Limb (tissue), 2 donors: Measurements from ENCODE around the gene LYST.
A peak's percentile ranks its signal among the peaks of the same experiment; 100 is the strongest.
"Not testable (repeated sequence)": the region's sequence is repeated elsewhere in the genome, so short reads cannot be mapped to it uniquely, and the experiment has no call there.

Experiments
- DNase-seq, 2 donors: peaks; one replicate each; pipeline ENCODE4 v3.0.0-alpha.2; 2016; ENCODE audit errors: extremely low spot score in 2 of 2

Gene LYST

GRCh38 chr1:235639226-235640205, 227.2 kb downstream of the LYST start:
- DNase-seq = no peak

GRCh38 chr1:235638612-235639011, 228.1 kb downstream of the LYST start:
- DNase-seq = not testable (repeated sequence)

- no peak for DNase-seq
Observed at GRCh38 chr1:235637756-235638534, 228.8 kb downstream of the LYST start.

- DNase-seq = no peak
Observed at GRCh38 chr1:235635938-235636662, 230.6 kb downstream of the LYST start.

- DNase-seq = peak in 1 of 2 donors; percentile 18
Observed at GRCh38 chr1:235632506-235633401, 234.0 kb downstream of the LYST start.

- no peak for DNase-seq
Observed at GRCh38 chr1:235631816-235632215, 234.9 kb downstream of the LYST start.

GRCh38 chr1:235628316-235629005, 238.2 kb downstream of the LYST start:
- DNase-seq = no peak

GRCh38 chr1:235625831-235626230, 240.9 kb downstream of the LYST start:
- no peak for DNase-seq

GRCh38 chr1:235625340-235625739, 241.4 kb downstream of the LYST start:
- DNase-seq = no peak

- peak in 1 of 2 donors; percentile 36 for DNase-seq
Observed at GRCh38 chr1:235624721-235625333, 241.9 kb downstream of the LYST start.

GRCh38 chr1:235622936-235623779, 243.5 kb downstream of the LYST start:
- no peak for DNase-seq

GRCh38 chr1:235619149-235619548, 247.6 kb downstream of the LYST start:
- not testable (repeated sequence) for DNase-seq

GRCh38 chr1:235617808-235618207, 248.9 kb downstream of the LYST start:
- DNase-seq = no peak

- DNase-seq = no peak
Observed at GRCh38 chr1:235617140-235617539, 249.6 kb downstream of the LYST start.

- DNase-seq = no peak
Observed at GRCh38 chr1:235614442-235614954, 252.2 kb downstream of the LYST start.

GRCh38 chr1:235613602-235614001, 253.1 kb downstream of the LYST start:
- no peak for DNase-seq

GRCh38 chr1:235612761-235613160, 253.9 kb downstream of the LYST start:
- DNase-seq = no peak
